Loucy (cell line): Measurements from ENCODE around the gene MKNK2.

Experiments
- EZH2phosphoT487 ChIP-seq: fragments of 200-600 bp; IDR thresholded peaks from 2 replicates; pipeline ENCODE4 v1.6.1; 2018; ENCODE audit warnings: antibody characterized with exemption, mild to moderate bottlenecking, moderate library complexity, borderline replicate concordance
- TF ChIP-seq, protein P1 (sequence below): fragments of 200-600 bp; sonication (generic); conservative IDR thresholded peaks from 2 replicates; pipeline ENCODE4 v1.5.1; 2014; ENCODE audit warnings: mild to moderate bottlenecking, antibody characterized with exemption, low read length

- TF ChIP-seq, protein P1, sequence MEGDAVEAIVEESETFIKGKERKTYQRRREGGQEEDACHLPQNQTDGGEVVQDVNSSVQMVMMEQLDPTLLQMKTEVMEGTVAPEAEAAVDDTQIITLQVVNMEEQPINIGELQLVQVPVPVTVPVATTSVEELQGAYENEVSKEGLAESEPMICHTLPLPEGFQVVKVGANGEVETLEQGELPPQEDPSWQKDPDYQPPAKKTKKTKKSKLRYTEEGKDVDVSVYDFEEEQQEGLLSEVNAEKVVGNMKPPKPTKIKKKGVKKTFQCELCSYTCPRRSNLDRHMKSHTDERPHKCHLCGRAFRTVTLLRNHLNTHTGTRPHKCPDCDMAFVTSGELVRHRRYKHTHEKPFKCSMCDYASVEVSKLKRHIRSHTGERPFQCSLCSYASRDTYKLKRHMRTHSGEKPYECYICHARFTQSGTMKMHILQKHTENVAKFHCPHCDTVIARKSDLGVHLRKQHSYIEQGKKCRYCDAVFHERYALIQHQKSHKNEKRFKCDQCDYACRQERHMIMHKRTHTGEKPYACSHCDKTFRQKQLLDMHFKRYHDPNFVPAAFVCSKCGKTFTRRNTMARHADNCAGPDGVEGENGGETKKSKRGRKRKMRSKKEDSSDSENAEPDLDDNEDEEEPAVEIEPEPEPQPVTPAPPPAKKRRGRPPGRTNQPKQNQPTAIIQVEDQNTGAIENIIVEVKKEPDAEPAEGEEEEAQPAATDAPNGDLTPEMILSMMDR: no peak
- TF ChIP-seq EZH2phosphoT487: no peak
Observed at GRCh38 chr19:2100719-2101061, 49.6 kb upstream of the MKNK2 start.
